HG02623 (cell line): ENCODE measurements around the gene PTPRN2.

Experiments
- ATAC-seq: cut with Tn5 transposase; IDR thresholded peaks from one replicate; pipeline ENCODE4 v1.9.1; 2021; ENCODE audit warnings: moderate library complexity; ENCODE audit not compliant: unreplicated experiment

Gene PTPRN2

GRCh38 chr7:158498443-158499081, 89.1 kb downstream of the PTPRN2 start:
- ATAC-seq = no peak

- ATAC-seq = no peak
Observed at GRCh38 chr7:158497627-158498026, 90.0 kb downstream of the PTPRN2 start.

- no peak for ATAC-seq
Observed at GRCh38 chr7:158495786-158496185, 91.8 kb downstream of the PTPRN2 start.

- no peak for ATAC-seq
Observed at GRCh38 chr7:158495216-158495615, 92.4 kb downstream of the PTPRN2 start.

- no peak for ATAC-seq
Observed at GRCh38 chr7:158494643-158495042, 93.0 kb downstream of the PTPRN2 start.

- no peak for ATAC-seq
Observed at GRCh38 chr7:158494162-158494586, 93.4 kb downstream of the PTPRN2 start.

GRCh38 chr7:158492367-158492764, 95.3 kb downstream of the PTPRN2 start:
- no peak for ATAC-seq

- no peak for ATAC-seq
Observed at GRCh38 chr7:158491094-158491493, 96.5 kb downstream of the PTPRN2 start.

- no peak for ATAC-seq
Observed at GRCh38 chr7:158490171-158490782, 97.3 kb downstream of the PTPRN2 start.

GRCh38 chr7:158489462-158490155, 98.0 kb downstream of the PTPRN2 start:
- ATAC-seq = no peak

GRCh38 chr7:158488181-158488971, 99.2 kb downstream of the PTPRN2 start:
- no peak for ATAC-seq

GRCh38 chr7:158487631-158488151, 99.9 kb downstream of the PTPRN2 start:
- no peak for ATAC-seq

- no peak for ATAC-seq
Observed at GRCh38 chr7:158486919-158487318, 100.7 kb downstream of the PTPRN2 start.

- no peak for ATAC-seq
Observed at GRCh38 chr7:158484801-158485531, 102.7 kb downstream of the PTPRN2 start.

- no peak for ATAC-seq
Observed at GRCh38 chr7:158482480-158482879, 105.1 kb downstream of the PTPRN2 start.

GRCh38 chr7:158479664-158480025, 108.0 kb downstream of the PTPRN2 start:
- no peak for ATAC-seq

- ATAC-seq = no peak
Observed at GRCh38 chr7:158479021-158479663, 108.5 kb downstream of the PTPRN2 start.

GRCh38 chr7:158477866-158478265, 109.8 kb downstream of the PTPRN2 start:
- ATAC-seq = no peak

GRCh38 chr7:158476331-158476932, 111.2 kb downstream of the PTPRN2 start:
- ATAC-seq = no peak

GRCh38 chr7:158475679-158476052, 112.0 kb downstream of the PTPRN2 start:
- no peak for ATAC-seq
